ENCODE results near the gene MBOAT7. TPM values are rescaled to one million over a fixed set of nuclear protein-coding genes. Genes with fewer than 3 reads are reported as not detected.
"Not testable (repeated sequence)": the region's sequence is repeated elsewhere in the genome, so short reads cannot be mapped to it uniquely, and the experiment has no call there.

MBOAT7 gene
- polyA plus RNA-seq, 1 donor from 2014 or later = 19.0 TPM

GRCh38 chr19:54186351-54186750, 3.0 kb downstream of the MBOAT7 start:
- H3K9ac ChIP-seq (ENCODE audit: low read length) = no peak overlapping the region
- H3F3A ChIP-seq (ENCODE audit: insufficient read depth, low read length, poor library complexity, severe bottlenecking) = no peaks in the 10 kb centered on the region
- H3K36me3 ChIP-seq (ENCODE audit: insufficient read depth, low read length) = no peaks in the 10 kb centered on the region
- no peak overlapping the region for H3K4me2 ChIP-seq (ENCODE audit: low read length)
- H3K9me2 ChIP-seq (ENCODE audit: insufficient read depth, low read length) = no peaks in the 10 kb centered on the region
- no peaks in the 10 kb centered on the region for H3K27me3 ChIP-seq (ENCODE audit: insufficient read depth, low read depth, low read length)
- no peak overlapping the region for H2AFZ ChIP-seq (ENCODE audit: low read depth, low read length)
- no peak overlapping the region for H3K27ac ChIP-seq (ENCODE audit: low read length)
- H3K4me3 ChIP-seq (ENCODE audit: low read length) = no peak overlapping the region
- H4K20me1 ChIP-seq (ENCODE audit: insufficient read depth) = no peaks in the 10 kb centered on the region
- no peaks in the 10 kb centered on the region for H3K9me3 ChIP-seq (ENCODE audit: low read length)
- H3K79me2 ChIP-seq (replicated peaks; ENCODE audit: insufficient read depth, low read length) = peaks cover 10% of the 10 kb centered on the region
- TF ChIP-seq POLR2AphosphoS5 (IDR thresholded peaks at IDR 0.05) = no peak
- TF ChIP-seq CTCF (IDR thresholded peaks at IDR 0.05; ENCODE audit: poor library complexity, severe bottlenecking) = no peak
- TF ChIP-seq RAD21 (conservative IDR thresholded peaks at IDR 0.05) = no peak
- TF ChIP-seq REST (IDR thresholded peaks at IDR 0.05; ENCODE audit: borderline replicate concordance) = no peak
- TF ChIP-seq SMC3 (conservative IDR thresholded peaks at IDR 0.05; ENCODE audit: poor library complexity) = no peak
- TF ChIP-seq EZH2 (IDR thresholded peaks at IDR 0.05; ENCODE audit: borderline replicate concordance, insufficient read depth, low read length, poor library complexity, severe bottlenecking) = no peak
- no peak for TF ChIP-seq TAF1 (IDR thresholded peaks at IDR 0.05; ENCODE audit: low read depth)
- TF ChIP-seq MXI1 (conservative IDR thresholded peaks at IDR 0.05; ENCODE audit: poor library complexity, severe bottlenecking) = no peak
- TF ChIP-seq EP300 (conservative IDR thresholded peaks at IDR 0.05; ENCODE audit: poor library complexity, severe bottlenecking) = no peak

GRCh38 chr19:54183431-54183830, 5.9 kb downstream of the MBOAT7 start:
- Histone ChIP-seq H3K9me3 (ENCODE audit: low read length) (no peaks in the 10 kb centered on the region), H2AFZ (ENCODE audit: low read depth, low read length) (no peak overlapping the region), H3K9me2 (ENCODE audit: insufficient read depth, low read length) (no peaks in the 10 kb centered on the region), H3F3A (ENCODE audit: insufficient read depth, low read length, poor library complexity, severe bottlenecking) (no peaks in the 10 kb centered on the region), H3K9ac (ENCODE audit: low read length) (no peak overlapping the region), H3K27me3 (ENCODE audit: insufficient read depth, low read depth, low read length) (no peaks in the 10 kb centered on the region), H3K4me2 (ENCODE audit: low read length) (no peak overlapping the region), H3K79me2 (replicated peaks; ENCODE audit: insufficient read depth, low read length) (peaks cover 6% of the 10 kb centered on the region), H3K4me3 (ENCODE audit: low read length) (no peak overlapping the region), H3K36me3 (ENCODE audit: insufficient read depth, low read length) (no peaks in the 10 kb centered on the region), H4K20me1 (ENCODE audit: insufficient read depth) (no peaks in the 10 kb centered on the region), H3K27ac (ENCODE audit: low read length) (no peak overlapping the region)
- TF ChIP-seq TAF1 (IDR thresholded peaks at IDR 0.05; ENCODE audit: low read depth) (no peak), CTCF (IDR thresholded peaks at IDR 0.05; ENCODE audit: poor library complexity, severe bottlenecking) (no peak), EZH2 (IDR thresholded peaks at IDR 0.05; ENCODE audit: borderline replicate concordance, insufficient read depth, low read length, poor library complexity, severe bottlenecking) (no peak), POLR2AphosphoS5 (IDR thresholded peaks at IDR 0.05) (no peak), REST (IDR thresholded peaks at IDR 0.05; ENCODE audit: borderline replicate concordance) (no peak), MXI1 (conservative IDR thresholded peaks at IDR 0.05; ENCODE audit: poor library complexity, severe bottlenecking) (no peak), RAD21 (conservative IDR thresholded peaks at IDR 0.05) (no peak), SMC3 (conservative IDR thresholded peaks at IDR 0.05; ENCODE audit: poor library complexity) (no peak), EP300 (conservative IDR thresholded peaks at IDR 0.05; ENCODE audit: poor library complexity, severe bottlenecking) (no peak)

GRCh38 chr19:54181894-54182293, 7.5 kb downstream of the MBOAT7 start:
- not testable (repeated sequence) for H3K27ac ChIP-seq (ENCODE audit: low read length); H3K27me3 ChIP-seq (ENCODE audit: insufficient read depth, low read depth, low read length); H3K36me3 ChIP-seq (ENCODE audit: insufficient read depth, low read length); H3K9ac ChIP-seq (ENCODE audit: low read length); H3K9me2 ChIP-seq (ENCODE audit: insufficient read depth, low read length); H3F3A ChIP-seq (ENCODE audit: insufficient read depth, low read length, poor library complexity, severe bottlenecking); H3K4me3 ChIP-seq (ENCODE audit: low read length); H3K9me3 ChIP-seq (ENCODE audit: low read length); H4K20me1 ChIP-seq (ENCODE audit: insufficient read depth); H3K79me2 ChIP-seq (replicated peaks; ENCODE audit: insufficient read depth, low read length); H2AFZ ChIP-seq (ENCODE audit: low read depth, low read length); H3K4me2 ChIP-seq (ENCODE audit: low read length)

All from neural cell (in vitro differentiated cells).